WERI-Rb-1 (cell line): Measurements from ENCODE around the gene PLA2G15.

Source experiments
- DNase-seq: peaks from one replicate; pipeline ENCODE4 v3.0.0-alpha.2; 2020
- H3K27ac ChIP-seq: fragments of 250-450 bp; sonication (Bioruptor Pico); 2 replicates; pipeline ENCODE4 v1.5.1; 2020; ENCODE audit warnings: mild to moderate bottlenecking, moderate library complexity
- H3K27me3 ChIP-seq: fragments of 250-450 bp; sonication (Bioruptor Pico); 2 replicates; pipeline ENCODE4 v1.5.1; 2021; ENCODE audit warnings: mild to moderate bottlenecking, low read depth, moderate library complexity; ENCODE audit not compliant: insufficient read depth, severe bottlenecking
- H3K36me3 ChIP-seq: fragments of 250-450 bp; sonication (Bioruptor Pico); 2 replicates; pipeline ENCODE4 v1.5.1; 2020; ENCODE audit warnings: mild to moderate bottlenecking, moderate library complexity
- H3K4me3 ChIP-seq: 2 replicates; pipeline ENCODE4 v1.5.1; 2011; ENCODE audit warnings: low read depth, mild to moderate bottlenecking, control low read depth, low read length
- H3K9me3 ChIP-seq: fragments of 250-450 bp; sonication (Bioruptor Pico); 2 replicates; pipeline ENCODE4 v1.5.1; 2021; ENCODE audit warnings: mild to moderate bottlenecking, moderate library complexity; ENCODE audit not compliant: severe bottlenecking
- CTCF ChIP-seq: IDR thresholded peaks from 2 replicates; pipeline ENCODE4 v1.5.1; 2011; ENCODE audit warnings: low read depth, mild to moderate bottlenecking, control low read depth, inconsistent platforms, low read length

PLA2G15 gene

GRCh38 chr16:68244903-68245853, at the start of gene PLA2G15:
Gene PLA2G15 (plus strand): TSS chr16:68245373. CDS start chr16:68245427, 54 bp downstream.
- H3K4me3 ChIP-seq, result peak within 1 kb of the TSS; percentile 67
- peak within 1 kb of the TSS; percentile 33; the same call in 1 of the 2 replicates for H3K27ac ChIP-seq

GRCh38 chr16:68197250-68197649, 47.9 kb upstream of the PLA2G15 start:
- H3K4me3 ChIP-seq, result no peak overlapping the region
- H3K9me3 ChIP-seq, result no peaks in the 10 kb centered on the region
- no peak overlapping the region for H3K27ac ChIP-seq
- TF ChIP-seq CTCF, result no peak
- H3K27me3 ChIP-seq, result no peaks in the 10 kb centered on the region
- H3K36me3 ChIP-seq, result peaks cover 18% of the 10 kb centered on the region
- no peak for DNase-seq

More at GRCh38 chr16:68244903-68245853, at the start of gene PLA2G15:
- H3K9me3 ChIP-seq, result no peaks in the 10 kb centered on the region
- DNase-seq, result peak; percentile 97
- no peak for TF ChIP-seq CTCF
- no peaks in the 10 kb centered on the region; the same call in 1 of the 2 replicates for H3K36me3 ChIP-seq
- H3K27me3 ChIP-seq, result no peaks in the 10 kb centered on the region

- H3K4me3 ChIP-seq, result no peak overlapping the region
- no peak overlapping the region for H3K27ac ChIP-seq
- H3K9me3 ChIP-seq, result no peaks in the 10 kb centered on the region
- no peak for DNase-seq
- peaks cover 9% of the 10 kb centered on the region; the same call in 1 of the 2 replicates for H3K36me3 ChIP-seq
- TF ChIP-seq CTCF, result no peak
- H3K27me3 ChIP-seq, result no peaks in the 10 kb centered on the region
Observed at GRCh38 chr16:68200088-68200783, 44.9 kb upstream of the PLA2G15 start.

GRCh38 chr16:68202091-68202519, 43.1 kb upstream of the PLA2G15 start:
- Histone ChIP-seq H3K9me3 (no peaks in the 10 kb centered on the region), H3K4me3 (no peak overlapping the region), H3K27me3 (no peaks in the 10 kb centered on the region), H3K27ac (no peak overlapping the region), H3K36me3 (peaks cover 11% of the 10 kb centered on the region)
- no peak for DNase-seq
- no peak for TF ChIP-seq CTCF

- Histone ChIP-seq H3K9me3 (no peaks in the 10 kb centered on the region), H3K36me3 (peaks cover 3% of the 10 kb centered on the region), H3K4me3 (no peak overlapping the region), H3K27ac (no peak overlapping the region), H3K27me3 (no peaks in the 10 kb centered on the region)
- DNase-seq, result no peak
- TF ChIP-seq CTCF, result no peak
Observed at GRCh38 chr16:68206245-68206644, 38.9 kb upstream of the PLA2G15 start.
